ENCODE results near the gene EIF2B2. TPM values are rescaled to one million over a fixed set of nuclear protein-coding genes. Genes with fewer than 3 reads are reported as not detected.

The EIF2B2 gene
- total and polyA plus RNA-seq, 2 of the 13 experiments (the other 11 are each of a cell fraction or from before 2014, with no cell fraction given): 54.4 to 78.6 TPM

GRCh38 chr14:74964787-74965485 lies 37.8 kb upstream of the EIF2B2 start:
- no peaks in the 10 kb centered on the region for H4K20me1 ChIP-seq (ENCODE audit: insufficient read depth, low read length)
- intact Hi-C loops (cut with micrococcal nuclease; ENCODE audit: unreplicated experiment): no loop called here
- no peak overlapping the region for H2AFZ ChIP-seq (ENCODE audit: low read length)
- H3K27me3 ChIP-seq (ENCODE audit: control insufficient read depth in 1 of 2, insufficient read depth in 2 of 2, low read length in 2 of 2): peaks cover 3 to 32% of the 10 kb centered on the region in 2 experiments; a peak in 3 of 5 replicates
- H3K4me2 ChIP-seq (ENCODE audit: low read depth, low read length): no peak overlapping the region
- no peaks in the 10 kb centered on the region for H3K79me2 ChIP-seq (ENCODE audit: insufficient read depth, low read length)
- ChIA-PET POLR2A (interaction anchor here (2.3 to 2.9 kb wide), 2 partner anchors 11 to 14 kb away, joined by 11 to 12 read pairs; partner anchors contain the start of gene PGF), CTCF (ENCODE audit: low intra/inter-chr PET ratio, low total read pairs) (no interaction called here)
- no peak for TF ChIP-seq PBX2 (CRISPR knock-in tag; IDR thresholded peaks at IDR 0.05)
- 2% methylated on average over 4 of the region's 4 CpGs for WGBS (ENCODE audit: low lambda C conversion rate)
- DNase-seq (ENCODE audit: low spot score) (no peak), FAIRE-seq (no peak), ATAC-seq (no peak)
- H3K36me3 ChIP-seq (replicated peaks in 1 of 2; ENCODE audit: control insufficient read depth in 1 of 2, insufficient read depth in 2 of 2, low read length in 2 of 2): no peaks in the 10 kb centered on the region
- H3K9ac ChIP-seq (ENCODE audit: insufficient read depth, low read depth, low read length): no peak overlapping the region
- in situ Hi-C loops (cut with HindIII; ENCODE audit: extremely low pct_ligation_motif_present, low pct_unique_long_range_greater_than_20kb): no loop called here
- no TSS peak for BruUV-seq (replicated peaks)
- H3K9me3 ChIP-seq (ENCODE audit: low read length): no peaks in the 10 kb centered on the region
- no peak overlapping the region for H3K27ac ChIP-seq (ENCODE audit: extremely low read length, insufficient read depth, low read length)
- H3K4me1 ChIP-seq (ENCODE audit: insufficient read depth, low read length): peaks cover 18% of the 10 kb centered on the region; the same call in 1 of the 2 replicates
- no peak overlapping the region for H3K4me3 ChIP-seq (replicated peaks in 1 of 3; ENCODE audit: insufficient read depth in 1 of 3, low read depth in 2 of 3, low read length in 3 of 3)

DNA sequence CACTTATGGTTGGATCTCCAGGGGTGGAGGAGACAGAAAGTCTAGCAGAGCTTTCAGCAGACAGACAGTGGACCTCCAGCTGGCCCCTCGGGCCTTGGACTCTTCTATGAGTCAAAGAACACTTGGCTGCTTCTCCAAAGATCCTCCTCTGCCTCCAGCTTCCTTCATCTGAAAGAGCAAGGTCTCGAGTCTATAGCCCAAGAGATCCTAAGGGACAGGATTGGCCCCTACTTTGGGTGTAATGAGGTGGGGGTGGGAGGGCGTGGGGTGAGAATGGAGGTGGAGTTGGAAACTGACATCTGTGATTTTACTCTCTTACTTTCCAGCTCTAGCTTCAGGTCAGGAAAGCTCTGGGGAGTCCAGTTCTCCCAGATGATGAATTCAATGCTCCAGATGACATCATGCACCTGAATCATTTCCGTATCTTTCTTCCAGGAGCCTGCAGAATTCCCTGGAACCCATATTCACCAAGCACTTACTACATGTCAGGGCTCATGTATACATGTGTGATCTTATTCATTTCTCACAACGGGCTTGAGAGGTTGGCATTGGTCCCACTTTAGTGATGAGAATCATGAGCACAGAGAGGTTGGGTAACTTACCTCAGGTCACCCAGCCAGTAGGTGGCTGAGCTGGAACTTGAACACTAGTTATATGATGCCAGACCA lies 37.1 kb upstream of the EIF2B2 start:
- 43% methylated on average over 5 of the region's 5 CpGs for WGBS (ENCODE audit: low lambda C conversion rate)
- no peak overlapping the region for H3K27ac ChIP-seq (ENCODE audit: extremely low read length, insufficient read depth, low read length)
- no peak for FAIRE-seq

More for the DNA sequence above, 37.1 kb upstream of the EIF2B2 start:
- intact Hi-C loops (cut with micrococcal nuclease; ENCODE audit: unreplicated experiment) (no loop called here), in situ Hi-C loops (cut with HindIII; ENCODE audit: extremely low pct_ligation_motif_present, low pct_unique_long_range_greater_than_20kb) (no loop called here)
- TF ChIP-seq HOXA7 (CRISPR knock-in tag; IDR thresholded peaks at IDR 0.05) (no peak), NONO (IDR thresholded peaks at IDR 0.05) (no peak), NONO (CRISPR knock-in tag; conservative IDR thresholded peaks at IDR 0.05) (no peak), ZNF768 (CRISPR knock-in tag; IDR thresholded peaks at IDR 0.05) (peak; percentile 59; the same call in 1 of the 2 replicates), ZFP37 (CRISPR knock-in tag; IDR thresholded peaks at IDR 0.05; ENCODE audit: borderline replicate concordance) (no peak), ATF7 (IDR thresholded peaks at IDR 0.05) (peak; percentile 33; the same call in 1 of the 2 replicates), ATF7 (CRISPR knock-in tag; IDR thresholded peaks at IDR 0.05) (no peak)
- Histone ChIP-seq H2AFZ (ENCODE audit: low read length) (no peak overlapping the region), H3K36me3 (replicated peaks in 1 of 2; ENCODE audit: control insufficient read depth in 1 of 2, insufficient read depth in 2 of 2, low read length in 2 of 2) (no peaks in the 10 kb centered on the region), H3K4me3 (replicated peaks in 1 of 3; ENCODE audit: insufficient read depth in 1 of 3, low read depth in 2 of 3, low read length in 3 of 3) (no peak overlapping the region), H3K4me1 (ENCODE audit: insufficient read depth, low read length) (peaks cover 18% of the 10 kb centered on the region; the same call in 1 of the 2 replicates), H3K9me3 (ENCODE audit: low read length) (no peaks in the 10 kb centered on the region), H3K27me3 (ENCODE audit: control insufficient read depth in 1 of 2, insufficient read depth in 2 of 2, low read length in 2 of 2) (peaks cover 3 to 34% of the 10 kb centered on the region in 2 experiments; a peak in 3 of 5 replicates), H3K9ac (ENCODE audit: insufficient read depth, low read depth, low read length) (no peak overlapping the region), H3K79me2 (ENCODE audit: insufficient read depth, low read length) (no peaks in the 10 kb centered on the region), H3K4me2 (ENCODE audit: low read depth, low read length) (no peak overlapping the region), H4K20me1 (ENCODE audit: insufficient read depth, low read length) (no peaks in the 10 kb centered on the region)
- ChIA-PET POLR2A (interaction anchor here (2.3 to 2.9 kb wide), 2 partner anchors 11 to 14 kb away, joined by 11 to 12 read pairs; partner anchors contain the start of gene PGF), CTCF (ENCODE audit: low intra/inter-chr PET ratio, low total read pairs) (no interaction called here)
- ATAC-seq: no peak
- DNase-seq (ENCODE audit: low spot score): no peak
- no TSS peak for BruUV-seq (replicated peaks)

All from HepG2 (cell line).